Fibroblast of gingiva (primary cell): ENCODE results near the gene HDAC9.

Experiments
- DNase-seq: peaks from one replicate; pipeline ENCODE4 v3.0.0-alpha.2; 2011; ENCODE audit warnings: low read depth

The HDAC9 gene

GRCh38 chr7:18495412-18496340, at the start of gene HDAC9:
Gene HDAC9, plus strand, starts transcription at chr7:18495749. Its CDS starts 554 bp downstream, at chr7:18496303.
- DNase-seq, result peak; percentile 29

DNA sequence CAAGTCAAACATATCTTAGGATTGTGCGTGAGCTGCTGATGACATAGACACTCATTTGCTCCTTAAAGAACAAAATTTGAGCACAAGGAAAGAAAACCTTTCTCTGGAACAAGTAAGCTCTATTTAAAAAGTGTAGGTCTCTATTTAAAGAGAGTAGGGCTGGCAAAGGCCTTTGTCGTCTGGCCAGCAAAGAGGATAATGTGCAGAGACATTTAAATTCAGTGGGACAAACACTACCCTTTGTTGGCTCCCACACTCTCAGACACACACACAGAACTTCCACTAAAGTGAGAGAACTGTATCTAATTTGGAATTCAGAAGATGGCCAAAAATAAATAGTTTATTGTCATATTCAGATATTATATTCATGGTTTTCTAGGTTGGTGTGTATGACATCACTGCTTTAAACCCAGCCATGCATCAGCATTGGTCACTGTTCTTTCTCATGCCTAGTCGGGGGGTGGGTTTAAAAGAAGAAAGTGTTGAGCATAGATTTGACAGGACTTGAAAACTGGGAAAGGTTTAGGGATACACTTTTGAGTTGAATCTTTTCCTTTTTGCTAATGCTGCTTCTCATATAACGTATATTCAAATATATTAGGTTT, 49.5 kb upstream of the HDAC9 start:
- no peak for DNase-seq

- DNase-seq, result peak; percentile 61
Measured at GRCh38 chr7:18450019-18450418, 45.5 kb upstream of the HDAC9 start.

DNA sequence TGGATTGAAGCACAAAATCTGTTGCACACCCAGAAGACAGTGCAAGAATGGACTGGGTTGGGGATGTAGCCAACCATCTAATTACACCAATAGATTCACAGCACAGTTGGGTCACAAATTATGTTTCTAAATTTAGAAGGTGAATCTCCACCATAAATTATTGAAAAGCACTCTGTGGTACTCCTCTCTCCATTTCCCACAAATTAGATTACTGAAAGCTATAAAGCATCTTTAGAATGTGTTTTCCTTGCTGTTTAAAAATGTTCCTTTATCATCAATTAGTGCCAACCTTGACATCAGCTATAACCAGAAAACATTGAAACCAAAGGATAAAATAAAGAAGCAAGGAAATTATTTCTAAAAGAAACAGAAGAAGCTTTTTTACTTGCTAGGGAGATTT, 39.9 kb upstream of the HDAC9 start:
- DNase-seq, result no peak

DNA sequence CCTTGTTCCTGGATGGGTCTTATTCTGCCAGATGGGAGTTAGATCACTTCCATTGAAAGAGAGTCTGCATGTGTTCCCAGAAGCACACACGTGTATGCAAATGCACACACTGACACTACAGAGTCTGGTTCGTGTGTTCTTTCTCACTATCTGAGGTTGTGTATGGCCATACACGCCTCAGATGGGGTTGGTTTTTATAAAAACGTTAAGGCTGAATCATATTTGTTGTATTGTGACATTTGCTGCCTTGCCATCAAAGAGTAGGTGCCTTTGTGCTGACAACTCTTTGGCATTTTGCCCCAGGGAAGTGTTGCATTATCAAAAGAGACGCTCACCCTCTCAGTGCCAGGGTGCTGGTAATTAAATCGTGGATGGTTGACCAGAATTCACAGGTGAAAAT, 37.7 kb upstream of the HDAC9 start:
- DNase-seq, result no peak

- DNase-seq, result peak; percentile 26
Measured at GRCh38 chr7:18458830-18459229, 36.7 kb upstream of the HDAC9 start.

- no peak for DNase-seq
Measured at GRCh38 chr7:18459484-18460245, 35.9 kb upstream of the HDAC9 start.

DNA sequence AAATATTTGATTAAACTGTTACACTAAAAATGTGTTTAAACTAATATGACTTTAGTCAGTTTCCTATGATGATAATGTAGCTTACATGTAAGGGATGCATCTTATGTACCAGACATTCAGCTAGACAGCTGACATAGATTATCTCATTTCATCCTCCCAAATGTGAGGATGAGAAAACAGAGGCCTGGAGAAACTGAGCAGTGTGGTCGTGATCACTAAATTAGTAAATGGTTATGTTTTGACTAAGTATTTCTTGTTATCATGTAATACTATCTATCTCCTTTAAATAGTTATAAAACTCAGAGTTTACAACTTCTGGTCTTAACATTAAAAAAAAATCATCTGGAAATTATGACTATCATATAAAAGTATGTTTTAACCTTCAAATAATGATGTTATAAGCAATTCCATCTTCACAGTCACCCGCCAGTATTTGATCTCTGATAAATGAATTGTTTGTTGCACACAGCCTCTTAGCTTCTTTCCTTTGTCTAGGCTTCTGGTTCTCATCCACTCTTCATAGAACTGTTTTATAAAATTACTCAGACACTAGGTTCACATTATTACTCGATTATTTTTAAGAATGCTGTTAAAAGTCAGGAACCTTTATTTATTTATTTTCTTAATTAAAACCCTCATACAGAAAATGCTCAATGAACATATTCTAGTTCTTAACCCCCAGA, 33.6 kb upstream of the HDAC9 start:
- no peak for DNase-seq

GRCh38 chr7:18464830-18465229, 30.7 kb upstream of the HDAC9 start:
- DNase-seq, result no peak

- no peak for DNase-seq
Measured at GRCh38 chr7:18467011-18467410, 28.5 kb upstream of the HDAC9 start.

DNA sequence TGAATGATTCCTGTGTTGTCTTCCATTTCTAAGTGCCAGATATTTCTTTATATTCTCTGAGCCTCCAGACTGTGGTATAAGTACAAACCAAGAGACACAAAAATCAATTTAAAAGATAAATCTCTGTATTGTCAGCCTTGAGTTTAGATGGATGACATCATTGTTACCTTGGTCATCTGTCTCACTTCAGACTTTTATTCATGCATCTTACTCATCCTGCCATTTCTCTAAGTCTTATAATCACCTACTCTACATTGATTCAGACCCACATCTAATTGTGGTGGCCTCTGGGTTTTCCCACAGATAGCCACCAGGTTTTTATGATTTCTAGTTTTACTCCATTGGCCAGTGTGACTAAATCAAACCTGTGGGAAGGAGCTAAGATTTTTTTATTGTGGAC, 26.8 kb upstream of the HDAC9 start:
- no peak for DNase-seq

DNA sequence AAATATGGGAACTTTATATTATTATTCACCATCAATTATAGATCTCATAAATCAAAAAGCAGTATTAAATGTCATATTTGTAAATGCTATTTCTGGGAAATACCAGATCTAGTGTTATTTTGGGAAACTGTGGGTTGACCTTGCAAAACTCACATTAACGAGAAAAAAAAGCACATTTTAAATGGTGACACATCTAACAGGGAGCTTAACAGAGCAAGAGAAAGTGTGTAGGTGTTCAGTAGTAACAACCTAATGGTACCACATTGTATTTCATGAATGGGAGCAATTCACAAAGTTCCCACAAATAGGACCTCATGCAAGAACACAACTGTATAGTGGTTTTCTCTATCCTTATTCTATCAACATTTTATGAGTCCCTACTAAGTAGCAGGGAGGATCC, 26.2 kb upstream of the HDAC9 start:
- DNase-seq, result no peak

- no peak for DNase-seq
Measured at GRCh38 chr7:18471476-18472160, 23.9 kb upstream of the HDAC9 start.

- DNase-seq, result no peak
Measured at GRCh38 chr7:18472161-18472483, 23.4 kb upstream of the HDAC9 start.

DNA sequence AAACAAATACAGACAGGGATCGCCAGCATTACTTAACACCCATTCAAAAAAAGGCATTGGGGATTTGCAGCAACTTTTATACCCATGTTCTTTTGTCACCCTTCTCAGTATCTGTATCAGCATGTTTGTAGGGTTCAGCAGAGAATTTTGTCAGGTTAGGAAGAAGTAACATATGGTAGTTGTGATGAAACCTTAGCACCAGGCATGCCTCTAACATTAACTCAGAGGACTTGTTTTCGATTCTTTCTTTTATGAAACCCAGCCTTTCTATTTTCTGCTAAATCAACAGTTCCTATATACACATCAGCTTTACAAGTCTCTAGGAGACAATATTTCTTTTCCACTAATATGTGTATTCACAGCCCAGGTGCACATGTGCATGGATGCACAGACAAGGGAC, 22.4 kb upstream of the HDAC9 start:
- no peak for DNase-seq

GRCh38 chr7:18474944-18475343, 20.6 kb upstream of the HDAC9 start:
- no peak for DNase-seq

- no peak for DNase-seq
Measured at GRCh38 chr7:18475488-18475887, 20.1 kb upstream of the HDAC9 start.

- no peak for DNase-seq
Measured at GRCh38 chr7:18481776-18482175, 13.8 kb upstream of the HDAC9 start.

GRCh38 chr7:18488049-18488448, 7.5 kb upstream of the HDAC9 start:
- DNase-seq, result no peak

GRCh38 chr7:18489624-18490023, 5.9 kb upstream of the HDAC9 start:
- DNase-seq, result no peak

DNA sequence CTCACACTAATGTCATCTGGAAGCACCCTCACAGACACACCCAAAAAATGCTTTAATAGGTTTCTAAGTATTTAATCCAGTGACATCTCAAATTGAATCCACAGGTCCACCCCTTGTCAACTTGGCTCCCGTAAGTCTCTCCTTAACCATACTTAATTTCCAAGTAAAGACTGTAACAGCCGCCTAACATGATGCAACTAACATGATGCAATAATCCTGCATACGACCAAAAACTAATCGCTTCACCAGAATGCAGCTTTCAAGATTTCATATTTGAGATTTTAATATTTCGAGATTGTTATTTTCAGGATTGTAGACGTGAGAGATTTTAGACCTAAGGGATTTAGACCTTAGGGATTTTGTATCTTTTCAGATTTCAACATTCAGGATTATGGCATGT, 3.7 kb upstream of the HDAC9 start:
- no peak for DNase-seq

DNA sequence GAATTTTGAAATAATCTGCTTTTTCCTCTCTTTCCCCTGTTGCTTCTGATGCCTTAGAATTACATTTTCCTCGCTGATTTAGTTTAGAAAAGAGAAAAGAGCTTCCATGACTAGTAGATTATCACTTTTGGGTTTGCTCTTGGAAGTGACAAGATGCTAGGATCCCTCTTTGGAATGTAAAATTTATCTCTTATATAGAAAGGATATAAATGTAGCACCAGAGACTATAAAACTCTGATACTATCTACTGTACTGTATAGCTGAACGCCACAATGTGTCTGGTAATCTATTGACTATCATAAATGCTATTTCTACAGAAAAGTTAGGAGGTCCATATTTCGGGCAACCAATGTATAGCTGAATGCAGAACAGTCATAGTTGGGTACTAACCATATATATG, 1.1 kb upstream of the HDAC9 start:
- DNase-seq, result no peak
